Lung microvascular endothelial cell (primary cell): ENCODE results near the gene OR1N1. TPM values are rescaled to one million over a fixed set of nuclear protein-coding genes. Genes with fewer than 3 reads are reported as not detected.
"Not testable (repeated sequence)": the region's sequence is repeated elsewhere in the genome, so short reads cannot be mapped to it uniquely, and the experiment has no call there.

Experiments
- DNase-seq, 2 donors: peaks; one replicate each; pipeline versions ENCODE4 v3.0.0 to v3.0.0-alpha.2; 2010; ENCODE audit warnings: low read depth in 2 of 2
- total RNA-seq: library from RNA; depleted of rRNA; stranded (reverse); fragments of >200 nt; gene quantifications from 2 replicates; pipeline ENCODE4 v1.2.1, GENCODE V29; 2014

OR1N1 gene
- not detected in 2 replicates for total RNA-seq

DNA sequence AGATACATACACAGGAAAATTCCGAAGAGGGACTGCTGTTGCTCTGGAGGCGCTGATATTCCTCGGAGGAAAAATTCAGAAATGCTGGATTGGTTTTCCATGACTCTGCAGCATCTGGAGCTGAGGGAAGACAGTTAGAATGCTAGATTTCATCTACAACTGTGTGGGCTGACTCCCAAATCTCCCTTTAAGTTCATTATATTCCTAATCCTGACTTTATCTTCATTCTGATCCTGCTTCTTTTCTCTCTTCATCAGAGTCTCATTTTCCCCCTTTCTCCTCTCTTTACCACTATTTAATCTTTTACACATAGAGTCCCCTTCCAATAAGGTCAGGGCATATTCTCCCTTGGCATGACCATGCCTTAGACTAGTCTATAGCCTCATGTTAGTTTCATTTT is at the start of gene OR1N1:
OR1N1 (minus strand) TSS at position 101 of the 400 bp plus-strand sequence; CDS start at position 101, 0 bp downstream.
- no peak for DNase-seq

GRCh38 chr9:122572456-122572855 is 45.4 kb upstream of the OR1N1 start:
- no peak for DNase-seq

GRCh38 chr9:122567901-122568300 is 40.8 kb upstream of the OR1N1 start:
- DNase-seq = no peak

DNA sequence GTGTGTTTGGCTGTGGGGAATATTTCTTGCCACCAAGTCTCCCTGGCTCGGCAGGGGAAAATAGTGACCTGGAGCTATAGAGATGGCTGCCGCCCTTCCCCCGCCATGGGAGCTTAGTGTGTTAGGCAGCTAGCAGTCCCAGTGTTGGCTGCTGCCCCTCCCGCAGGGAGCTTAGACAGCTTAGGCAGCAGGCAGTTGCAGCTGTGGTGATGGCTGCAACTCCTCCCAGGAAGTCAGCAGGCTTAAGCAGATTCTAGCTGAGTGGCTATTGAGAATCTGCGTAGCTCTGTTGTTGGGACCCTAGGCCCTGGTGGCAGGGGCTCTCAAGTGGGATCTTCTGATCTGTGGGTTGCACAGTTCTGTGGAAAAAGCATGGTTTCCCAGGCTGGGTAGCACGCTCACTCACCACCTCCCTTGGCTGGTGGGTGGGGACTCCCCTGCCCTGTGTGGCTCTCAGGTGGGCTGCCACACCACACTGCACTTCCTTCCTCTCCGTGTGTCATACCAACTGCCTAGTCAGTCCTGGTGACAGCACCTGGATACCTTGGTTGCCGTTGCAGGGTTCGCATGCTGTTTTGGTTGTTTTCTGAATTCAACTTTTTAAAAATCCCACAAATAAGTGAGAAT is 35.2 kb upstream of the OR1N1 start:
- no peak for DNase-seq

DNA sequence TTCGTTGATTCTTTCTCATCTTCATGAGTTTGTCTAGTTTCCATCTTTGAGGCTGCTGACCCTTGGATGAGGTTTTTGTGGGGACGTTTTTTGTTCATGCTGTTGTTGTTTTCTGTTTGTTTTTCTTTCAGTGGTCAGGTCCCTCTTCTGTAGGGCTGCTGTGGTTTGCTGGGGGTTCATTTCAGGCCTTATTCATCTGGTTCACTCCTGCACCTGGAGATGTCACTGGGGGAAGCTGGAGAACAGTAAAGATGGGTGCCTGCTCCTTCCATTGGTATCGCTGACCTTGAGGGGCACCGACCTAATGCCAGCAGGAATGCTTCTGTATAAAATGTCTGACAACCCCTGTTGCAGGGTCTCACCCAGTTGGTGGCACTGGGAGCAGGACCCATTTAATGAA is 34.4 kb upstream of the OR1N1 start:
- DNase-seq = no peak

- no peak for DNase-seq
Observed at GRCh38 chr9:122552812-122553211, 25.7 kb upstream of the OR1N1 start, which contains the start of gene OR1N2. Gene OR1N2, plus strand, starts transcription at chr9:122553112. Its CDS starts 100 bp downstream, at chr9:122553212.

DNA sequence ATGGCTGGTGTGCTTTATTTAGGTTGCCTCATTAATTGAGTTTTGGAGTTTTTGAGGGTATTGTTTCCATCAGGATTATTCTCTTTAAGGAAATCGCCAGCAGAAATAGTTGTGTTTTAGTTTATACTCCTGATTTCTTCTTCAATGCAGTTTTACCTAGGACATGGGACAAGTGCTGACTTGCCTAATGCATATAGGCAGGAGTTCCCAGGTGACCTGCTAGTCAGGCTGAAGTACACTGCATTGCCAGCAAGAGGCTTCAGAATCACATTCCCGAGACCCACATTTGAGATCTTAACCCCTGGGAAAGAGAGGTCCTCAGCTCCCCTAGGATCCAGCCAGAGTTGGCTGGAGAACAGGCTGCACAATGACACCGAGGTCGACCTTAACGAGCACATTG is 24.3 kb upstream of the OR1N1 start:
- DNase-seq = no peak

- DNase-seq = no peak
Observed at GRCh38 chr9:122546196-122546595, 19.1 kb upstream of the OR1N1 start.

DNA sequence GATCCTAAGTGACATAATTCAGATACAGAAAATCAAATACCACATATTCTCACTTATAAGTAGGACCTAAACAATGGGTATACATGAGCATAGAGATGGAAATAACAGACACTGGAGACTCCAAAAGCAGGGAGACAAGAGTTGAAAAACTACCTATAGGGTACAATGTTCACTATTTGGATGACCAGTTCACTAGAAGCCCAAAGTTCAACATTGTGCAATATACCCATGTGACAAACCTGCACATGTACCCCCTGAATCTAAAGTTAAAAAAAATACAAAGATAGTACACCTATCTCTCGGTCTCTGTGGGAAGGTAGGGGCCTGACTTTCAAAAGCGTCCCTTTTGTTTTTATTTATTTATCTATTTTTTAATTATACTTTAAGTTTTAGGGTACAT is 11.7 kb upstream of the OR1N1 start:
- no peak for DNase-seq

GRCh38 chr9:122537066-122537465 is 10.0 kb upstream of the OR1N1 start:
- not testable (repeated sequence) for DNase-seq

GRCh38 chr9:122536134-122536533 is 9.0 kb upstream of the OR1N1 start:
- no peak for DNase-seq

- DNase-seq = not testable (repeated sequence)
Observed at GRCh38 chr9:122531157-122531556, 4.1 kb upstream of the OR1N1 start.

DNA sequence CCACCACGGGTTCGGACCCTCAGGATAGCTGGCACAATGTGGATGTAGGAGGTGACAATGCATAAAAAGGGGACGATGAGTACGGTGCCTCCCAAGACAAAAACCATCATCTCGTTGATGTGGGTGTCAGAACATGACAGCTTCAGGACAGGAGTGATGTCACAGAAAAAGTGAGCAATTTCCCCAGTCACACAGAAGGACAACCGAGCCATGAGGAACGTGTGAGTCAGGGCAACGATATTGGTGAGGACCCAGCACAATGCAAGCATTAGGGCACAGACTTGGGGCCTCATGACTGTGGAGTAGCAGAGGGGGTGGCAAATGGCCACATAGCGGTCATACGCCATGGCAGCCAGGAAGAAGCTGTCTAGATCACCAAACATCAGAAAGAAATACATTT is 491 bp downstream of the OR1N1 start:
- no peak for DNase-seq

DNA sequence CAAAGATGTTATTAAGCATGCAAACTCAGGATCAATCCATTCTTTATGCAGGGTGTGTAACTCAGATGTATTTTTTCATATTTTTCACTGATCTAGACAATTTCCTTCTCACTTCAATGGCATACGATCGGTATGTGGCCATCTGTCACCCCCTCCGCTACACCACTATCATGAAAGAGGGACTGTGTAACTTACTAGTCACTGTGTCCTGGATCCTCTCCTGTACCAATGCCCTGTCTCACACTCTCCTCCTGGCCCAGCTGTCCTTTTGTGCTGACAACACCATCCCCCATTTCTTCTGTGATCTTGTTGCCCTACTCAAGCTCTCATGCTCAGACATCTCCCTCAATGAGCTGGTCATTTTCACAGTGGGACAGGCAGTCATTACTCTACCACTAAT is 7.7 kb downstream of the OR1N1 start:
- DNase-seq = no peak

GRCh38 chr9:122518841-122519240 is 8.3 kb downstream of the OR1N1 start, which contains the start of gene OR1J4:
Gene OR1J4, plus strand, starts transcription at chr9:122519141. Its CDS starts 0 bp downstream, at chr9:122519141.
- no peak for DNase-seq

GRCh38 chr9:122518226-122518625 is 8.9 kb downstream of the OR1N1 start:
- DNase-seq = no peak

DNA sequence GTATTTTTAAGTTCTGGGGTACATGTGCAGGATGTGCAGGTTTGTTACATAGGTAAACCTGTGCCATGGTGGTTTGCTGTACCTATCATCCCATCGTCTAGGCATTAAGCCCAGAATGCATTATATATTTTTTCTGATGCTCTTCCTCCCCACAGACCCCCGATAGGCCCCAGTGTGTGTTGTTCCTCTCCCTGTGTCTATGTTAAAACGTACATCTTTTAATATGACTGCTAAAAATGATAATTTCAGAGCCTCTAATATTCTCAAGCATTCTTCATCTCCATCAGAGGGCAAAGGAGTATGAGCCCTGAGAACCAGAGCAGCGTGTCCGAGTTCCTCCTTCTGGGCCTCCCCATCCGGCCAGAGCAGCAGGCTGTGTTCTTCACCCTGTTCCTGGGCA is 16.6 kb downstream of the OR1N1 start, which contains the start of gene OR1J2:
OR1J2 (plus strand) TSS at position 301 of the 400 bp plus-strand sequence; CDS start at position 301, 0 bp downstream.
- no peak for DNase-seq

DNA sequence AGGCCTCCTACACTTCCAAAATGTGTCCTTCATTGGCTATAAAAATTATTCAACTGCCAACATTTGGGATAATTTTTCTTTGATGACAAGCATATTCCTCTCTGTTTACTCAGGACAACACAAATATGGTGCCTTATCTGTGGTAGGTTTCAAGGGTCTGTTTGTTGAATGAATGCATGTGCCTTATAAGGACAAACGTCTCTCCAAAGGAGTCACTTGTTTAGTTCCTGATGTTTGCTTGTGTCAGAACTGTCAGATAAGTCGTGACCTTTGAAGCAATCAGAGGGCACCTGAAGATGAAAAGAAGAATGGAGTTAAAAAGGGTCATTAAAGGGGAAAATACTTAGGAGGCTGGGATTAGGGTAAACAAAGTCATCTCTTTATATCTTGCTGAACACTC is 20.1 kb downstream of the OR1N1 start:
- no peak for DNase-seq

DNA sequence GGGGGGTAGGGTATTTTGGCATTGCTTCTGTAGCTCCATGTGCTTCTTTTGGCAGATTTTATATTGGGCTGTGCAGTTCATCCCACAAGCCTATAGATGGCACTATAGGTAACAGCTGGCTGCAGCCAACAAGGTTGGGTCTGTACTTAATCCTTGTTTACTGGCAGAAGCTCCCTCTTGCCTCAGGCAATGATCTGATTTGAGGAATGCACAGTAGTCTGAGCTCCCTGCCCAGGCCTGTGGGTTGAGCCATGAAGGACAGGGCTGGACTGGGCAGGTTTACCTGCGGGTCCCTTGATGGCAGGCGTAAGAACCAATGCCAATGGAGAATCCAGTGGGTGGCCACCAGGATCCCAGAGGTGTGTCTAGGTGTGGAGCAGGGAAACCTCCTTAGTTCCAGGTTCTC is 28.2 kb downstream of the OR1N1 start:
- peak; percentile 53 to 68 for DNase-seq

GRCh38 chr9:122479062-122479461 is 48.0 kb downstream of the OR1N1 start:
- no peak for DNase-seq

GRCh38 chr9:122477826-122478225 is 49.3 kb downstream of the OR1N1 start, which contains the start of gene OR1J1:
Gene OR1J1, minus strand, starts transcription at chr9:122477926. Its CDS starts 0 bp downstream, at chr9:122477926.
- DNase-seq = no peak

DNA sequence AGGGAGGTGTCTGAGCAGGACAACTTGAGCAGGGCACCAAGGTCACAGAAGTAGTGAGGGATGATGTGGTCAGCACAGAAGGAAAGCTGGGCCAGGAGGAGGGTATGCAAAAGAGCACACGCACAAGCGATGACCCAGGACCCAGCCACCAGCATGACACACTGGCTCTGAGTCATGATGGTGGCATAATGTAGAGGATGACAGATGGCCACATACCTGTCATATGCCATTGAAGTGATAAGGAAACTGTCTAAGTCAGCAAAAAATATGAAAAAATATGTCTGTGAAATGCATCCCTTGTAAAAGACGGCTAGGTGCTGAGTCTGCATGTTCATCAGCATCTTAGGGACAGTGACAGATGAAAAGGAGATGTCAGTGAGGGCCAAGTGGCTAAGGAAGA is 49.7 kb downstream of the OR1N1 start:
- DNase-seq = no peak
